ENCODE measurements around the gene OR12D2. TPM values are rescaled to one million over a fixed set of nuclear protein-coding genes. Genes with fewer than 3 reads are reported as not detected.
"Not testable (repeated sequence)": the region's sequence is repeated elsewhere in the genome, so short reads cannot be mapped to it uniquely, and the experiment has no call there.

OR12D2 gene
- polyA plus RNA-seq, 1 experiment, result not detected

- ChIA-PET POLR2A (no interaction called here), CTCF (no interaction called here)
- Histone ChIP-seq H3K36me3 (ENCODE audit: control insufficient read depth, insufficient read depth, low read length) (no peaks in the 10 kb centered on the region), H3K27me3 (ENCODE audit: control insufficient read depth, insufficient read depth, low read length) (no peaks in the 10 kb centered on the region), H3K4me3 (ENCODE audit: low read depth, low read length) (no peak overlapping the region)
- no peak for DNase-seq (ENCODE audit: low read depth)
- no peak for TF ChIP-seq CTCF (IDR thresholded peaks at IDR 0.05; ENCODE audit: insufficient read depth, low read depth, low read length)
Observed at GRCh38 chr6:29419516-29419915, 24.1 kb downstream of the OR12D2 start.

GRCh38 chr6:29424168-29424567 lies 28.7 kb downstream of the OR12D2 start:
- ChIA-PET POLR2A (no interaction called here), CTCF (no interaction called here)
- Histone ChIP-seq H3K4me3 (ENCODE audit: low read depth, low read length) (no peak overlapping the region), H3K36me3 (ENCODE audit: control insufficient read depth, insufficient read depth, low read length) (no peaks in the 10 kb centered on the region), H3K27me3 (ENCODE audit: control insufficient read depth, insufficient read depth, low read length) (no peaks in the 10 kb centered on the region)
- no peak for DNase-seq (ENCODE audit: low read depth)
- TF ChIP-seq CTCF (IDR thresholded peaks at IDR 0.05; ENCODE audit: insufficient read depth, low read depth, low read length), result no peak

GRCh38 chr6:29424575-29424974 lies 29.1 kb downstream of the OR12D2 start:
- TF ChIP-seq CTCF (IDR thresholded peaks at IDR 0.05; ENCODE audit: insufficient read depth, low read depth, low read length), result no peak
- ChIA-PET CTCF (no interaction called here), POLR2A (no interaction called here)
- Histone ChIP-seq H3K4me3 (ENCODE audit: low read depth, low read length) (no peak overlapping the region), H3K27me3 (ENCODE audit: control insufficient read depth, insufficient read depth, low read length) (no peaks in the 10 kb centered on the region), H3K36me3 (ENCODE audit: control insufficient read depth, insufficient read depth, low read length) (no peaks in the 10 kb centered on the region)
- no peak for DNase-seq (ENCODE audit: low read depth)

- no peak for DNase-seq (ENCODE audit: low read depth)
- ChIA-PET CTCF (no interaction called here), POLR2A (no interaction called here)
- Histone ChIP-seq H3K27me3 (ENCODE audit: control insufficient read depth, insufficient read depth, low read length) (no peaks in the 10 kb centered on the region), H3K4me3 (ENCODE audit: low read depth, low read length) (no peak overlapping the region), H3K36me3 (ENCODE audit: control insufficient read depth, insufficient read depth, low read length) (no peaks in the 10 kb centered on the region)
- TF ChIP-seq CTCF (IDR thresholded peaks at IDR 0.05; ENCODE audit: insufficient read depth, low read depth, low read length), result no peak
Observed at GRCh38 chr6:29425075-29425474, 29.6 kb downstream of the OR12D2 start.

- no peak for DNase-seq (ENCODE audit: low read depth)
- ChIA-PET CTCF (interaction anchor here (0.5 kb wide), 1 partner anchor 75 kb away, joined by 3 read pairs; no protein-coding TSS in a partner anchor), POLR2A (no interaction called here)
- no peak for TF ChIP-seq CTCF (IDR thresholded peaks at IDR 0.05; ENCODE audit: insufficient read depth, low read depth, low read length)
- no peaks in the 10 kb centered on the region for H3K36me3 ChIP-seq (ENCODE audit: control insufficient read depth, insufficient read depth, low read length)
- H3K4me3 ChIP-seq (ENCODE audit: low read depth, low read length), result no peak overlapping the region
- no peaks in the 10 kb centered on the region for H3K27me3 ChIP-seq (ENCODE audit: control insufficient read depth, insufficient read depth, low read length)
Observed at GRCh38 chr6:29426654-29427053, 31.2 kb downstream of the OR12D2 start.

- H3K4me3 ChIP-seq (ENCODE audit: low read depth, low read length); CTCF ChIA-PET; POLR2A ChIA-PET; H3K27me3 ChIP-seq (ENCODE audit: control insufficient read depth, insufficient read depth, low read length); H3K36me3 ChIP-seq (ENCODE audit: control insufficient read depth, insufficient read depth, low read length); DNase-seq (ENCODE audit: low read depth): not testable (repeated sequence)
Observed at GRCh38 chr6:29436730-29437129, 41.3 kb downstream of the OR12D2 start.

Data from BJ (cell line).